Measurements from ENCODE around the gene CDK5R2. TPM values are rescaled to one million over a fixed set of nuclear protein-coding genes. Genes with fewer than 3 reads are reported as not detected.
A peak's percentile ranks its signal among the peaks of the same experiment; 100 is the strongest.

Gene CDK5R2
- total RNA-seq, 1 experiment from 2014 or later: 0.18 TPM

GRCh38 chr2:218961229-218961628 is 1.8 kb downstream of the CDK5R2 start:
- no TSS peak for BruUV-seq (replicated peaks)
- intact Hi-C loops (cut with micrococcal nuclease; ENCODE audit: unreplicated experiment): loop anchor here (5.0 to 10.0 kb wide), 2 partner anchors 64 to 246 kb away; partner anchors contain the start of gene TTLL4
- POLR2A ChIA-PET: no interaction called here
- no peak overlapping the region for H3K4me3 ChIP-seq (ENCODE audit: low read depth, low read length)
- H3K9me3 Mint-ChIP-seq (ENCODE audit: unreplicated experiment): no peaks in the 10 kb centered on the region
- H3K27me3 ChIP-seq (replicated peaks; ENCODE audit: control insufficient read depth, insufficient read depth, low read length): peaks cover 5% of the 10 kb centered on the region
- H3K4me1 ChIP-seq: peaks cover 38% of the 10 kb centered on the region
- TF ChIP-seq, protein P1, sequence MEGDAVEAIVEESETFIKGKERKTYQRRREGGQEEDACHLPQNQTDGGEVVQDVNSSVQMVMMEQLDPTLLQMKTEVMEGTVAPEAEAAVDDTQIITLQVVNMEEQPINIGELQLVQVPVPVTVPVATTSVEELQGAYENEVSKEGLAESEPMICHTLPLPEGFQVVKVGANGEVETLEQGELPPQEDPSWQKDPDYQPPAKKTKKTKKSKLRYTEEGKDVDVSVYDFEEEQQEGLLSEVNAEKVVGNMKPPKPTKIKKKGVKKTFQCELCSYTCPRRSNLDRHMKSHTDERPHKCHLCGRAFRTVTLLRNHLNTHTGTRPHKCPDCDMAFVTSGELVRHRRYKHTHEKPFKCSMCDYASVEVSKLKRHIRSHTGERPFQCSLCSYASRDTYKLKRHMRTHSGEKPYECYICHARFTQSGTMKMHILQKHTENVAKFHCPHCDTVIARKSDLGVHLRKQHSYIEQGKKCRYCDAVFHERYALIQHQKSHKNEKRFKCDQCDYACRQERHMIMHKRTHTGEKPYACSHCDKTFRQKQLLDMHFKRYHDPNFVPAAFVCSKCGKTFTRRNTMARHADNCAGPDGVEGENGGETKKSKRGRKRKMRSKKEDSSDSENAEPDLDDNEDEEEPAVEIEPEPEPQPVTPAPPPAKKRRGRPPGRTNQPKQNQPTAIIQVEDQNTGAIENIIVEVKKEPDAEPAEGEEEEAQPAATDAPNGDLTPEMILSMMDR (IDR thresholded peaks at IDR 0.05; ENCODE audit: insufficient read depth in 1 of 2, low read depth in 1 of 2, low read length in 1 of 2, severe bottlenecking in 1 of 2, unreplicated experiment in 1 of 2): no peak
- no peak for DNase-seq
- no peaks in the 10 kb centered on the region for H3K9me3 ChIP-seq
- H3K27me3 Mint-ChIP-seq (ENCODE audit: insufficient read depth, unreplicated experiment): peaks cover 22% of the 10 kb centered on the region
- peaks cover 16% of the 10 kb centered on the region for H3K4me1 Mint-ChIP-seq (ENCODE audit: low read depth, unreplicated experiment)
- no peaks in the 10 kb centered on the region for H3K36me3 ChIP-seq (ENCODE audit: control insufficient read depth, insufficient read depth, low read length)
- no peak overlapping the region for H3K27ac Mint-ChIP-seq (ENCODE audit: unreplicated experiment)
- CTCF ChIA-PET: interaction anchor here (0.6 kb wide), 2 partner anchors 57 to 362 kb away, joined by 3 read pairs; no protein-coding TSS in a partner anchor
- H3K4me3 Mint-ChIP-seq (ENCODE audit: unreplicated experiment): peak overlapping the region; percentile 71
- peaks cover 8% of the 10 kb centered on the region for H3K36me3 Mint-ChIP-seq (ENCODE audit: insufficient read depth, unreplicated experiment)

GRCh38 chr2:218961651-218962570 is 2.4 kb downstream of the CDK5R2 start:
- Mint-ChIP-seq H3K27me3 (ENCODE audit: insufficient read depth, unreplicated experiment) (peaks cover 22% of the 10 kb centered on the region), H3K27ac (ENCODE audit: unreplicated experiment) (no peak overlapping the region), H3K9me3 (ENCODE audit: unreplicated experiment) (no peaks in the 10 kb centered on the region), H3K4me3 (ENCODE audit: unreplicated experiment) (peak overlapping the region; percentile 71), H3K4me1 (ENCODE audit: low read depth, unreplicated experiment) (peaks cover 16% of the 10 kb centered on the region), H3K36me3 (ENCODE audit: insufficient read depth, unreplicated experiment) (peaks cover 8% of the 10 kb centered on the region)
- intact Hi-C loops (cut with micrococcal nuclease; ENCODE audit: unreplicated experiment): loop anchor here (2.0 to 10.0 kb wide), 3 partner anchors 19 to 247 kb away; partner anchors contain the start of gene TTLL4
- BruUV-seq (replicated peaks): no TSS peak
- DNase-seq: peak in 1 of 2 experiments; percentile 30
- H3K4me1 ChIP-seq: peaks cover 38% of the 10 kb centered on the region
- H3K9me3 ChIP-seq: no peaks in the 10 kb centered on the region
- peaks cover 5% of the 10 kb centered on the region for H3K27me3 ChIP-seq (replicated peaks; ENCODE audit: control insufficient read depth, insufficient read depth, low read length)
- no peaks in the 10 kb centered on the region for H3K36me3 ChIP-seq (ENCODE audit: control insufficient read depth, insufficient read depth, low read length)
- no peak overlapping the region for H3K4me3 ChIP-seq (ENCODE audit: low read depth, low read length)
- TF ChIP-seq, protein P1 (IDR thresholded peaks at IDR 0.05; ENCODE audit: insufficient read depth in 1 of 2, low read depth in 1 of 2, low read length in 1 of 2, severe bottlenecking in 1 of 2, unreplicated experiment in 1 of 2): no peak
- POLR2A ChIA-PET: interaction anchor here (0.6 kb wide), 1 partner anchor 9 kb away, joined by 6 read pairs; no protein-coding TSS in a partner anchor
- CTCF ChIA-PET: interaction anchor here (0.5 to 0.6 kb wide), 3 partner anchors 18 to 361 kb away, joined by 3 to 5 read pairs (median 3); no protein-coding TSS in a partner anchor

- no peaks in the 10 kb centered on the region for H3K9me3 Mint-ChIP-seq (ENCODE audit: unreplicated experiment)
- H3K4me1 Mint-ChIP-seq (ENCODE audit: low read depth, unreplicated experiment): peaks cover 16% of the 10 kb centered on the region
- peak; percentile 93 for DNase-seq
- Histone ChIP-seq H3K36me3 (ENCODE audit: control insufficient read depth, insufficient read depth, low read length) (no peaks in the 10 kb centered on the region), H3K27me3 (replicated peaks; ENCODE audit: control insufficient read depth, insufficient read depth, low read length) (peaks cover 5% of the 10 kb centered on the region), H3K9me3 (no peaks in the 10 kb centered on the region), H3K4me1 (peaks cover 38% of the 10 kb centered on the region), H3K4me3 (ENCODE audit: low read depth, low read length) (peak overlapping the region; percentile 34)
- peak overlapping the region; percentile 6 for H3K27ac Mint-ChIP-seq (ENCODE audit: unreplicated experiment)
- CTCF ChIA-PET: no interaction called here
- POLR2A ChIA-PET: no interaction called here
- H3K4me3 Mint-ChIP-seq (ENCODE audit: unreplicated experiment): peak overlapping the region; percentile 72
- peaks cover 14% of the 10 kb centered on the region for H3K27me3 Mint-ChIP-seq (ENCODE audit: insufficient read depth, unreplicated experiment)
- TF ChIP-seq, protein P1 (IDR thresholded peaks at IDR 0.05; ENCODE audit: insufficient read depth in 1 of 2, low read depth in 1 of 2, low read length in 1 of 2, severe bottlenecking in 1 of 2, unreplicated experiment in 1 of 2): no peak
- peaks cover 8% of the 10 kb centered on the region for H3K36me3 Mint-ChIP-seq (ENCODE audit: insufficient read depth, unreplicated experiment)
- intact Hi-C loops (cut with micrococcal nuclease; ENCODE audit: unreplicated experiment): loop anchor here (2.0 to 10.0 kb wide), 3 partner anchors 18 to 248 kb away; partner anchors contain the start of gene TTLL4
- no TSS peak for BruUV-seq (replicated peaks)
Observed at GRCh38 chr2:218962859-218963492, 3.5 kb downstream of the CDK5R2 start.
